ENCODE results near the gene SDHAF2. TPM values are rescaled to one million over a fixed set of nuclear protein-coding genes. Genes with fewer than 3 reads are reported as not detected.
A peak's percentile ranks its signal among the peaks of the same experiment; 100 is the strongest.
"Not testable (repeated sequence)": the region's sequence is repeated elsewhere in the genome, so short reads cannot be mapped to it uniquely, and the experiment has no call there.

The SDHAF2 gene
- total RNA-seq, 1 donor from 2014 or later, result 57.0 TPM

GRCh38 chr11:61477126-61477525 lies 47.2 kb downstream of the SDHAF2 start:
- DNase-seq, result no peak

DNA sequence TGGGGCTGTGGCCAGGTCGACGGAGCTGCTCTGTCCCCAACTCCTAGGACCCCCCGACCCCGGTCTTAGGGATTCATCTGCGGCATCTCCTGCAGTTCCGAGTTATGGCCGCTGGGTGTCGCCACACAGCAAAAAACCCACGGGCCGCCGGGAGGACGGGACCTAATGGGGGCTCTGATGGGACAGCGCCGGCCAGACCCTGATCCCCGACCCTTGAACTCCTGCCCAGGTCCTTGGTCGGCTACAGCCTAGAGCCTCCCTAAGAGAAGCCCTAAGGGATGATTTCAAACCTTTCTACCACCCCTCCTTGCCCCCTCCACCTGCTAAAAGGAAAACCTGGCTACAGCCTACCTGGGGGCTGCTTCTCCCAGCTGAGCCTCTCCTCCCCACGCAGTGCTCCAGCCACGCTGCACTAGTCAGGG lies 47.8 kb downstream of the SDHAF2 start:
- peak; percentile 60 for DNase-seq

DNA sequence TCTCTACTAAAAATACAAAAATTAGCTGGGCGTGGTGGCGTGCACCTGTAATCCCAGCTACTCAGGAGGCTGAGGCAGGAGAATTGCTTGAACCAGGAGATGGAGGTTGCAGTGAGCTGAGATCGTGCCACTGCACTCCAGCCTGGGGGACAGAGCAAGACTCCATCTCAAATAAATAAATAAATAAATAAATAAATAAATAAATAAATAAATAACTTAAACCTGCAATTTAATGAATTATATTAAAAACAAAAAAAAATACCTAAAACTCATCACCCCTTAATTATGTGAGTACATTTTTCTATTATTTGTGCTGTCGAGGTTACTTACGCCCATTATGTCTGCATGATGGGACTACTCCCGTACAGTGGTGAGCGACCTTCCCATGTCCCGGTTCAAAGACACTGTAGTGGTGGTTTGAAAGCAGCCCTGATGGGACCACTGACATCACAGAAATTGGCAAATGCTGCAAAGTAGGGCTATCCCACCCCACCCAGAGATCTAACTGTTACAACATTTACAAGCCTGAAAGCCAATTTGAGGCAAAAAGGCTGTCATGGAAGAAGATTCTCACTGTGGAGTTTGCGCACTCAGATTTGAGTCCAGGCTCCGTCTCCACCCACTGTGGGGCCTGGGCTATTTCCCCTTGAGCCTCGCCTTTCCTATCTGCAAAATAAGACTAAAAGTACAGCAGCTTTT lies 49.6 kb downstream of the SDHAF2 start:
- DNase-seq, result not testable (repeated sequence)

DNA sequence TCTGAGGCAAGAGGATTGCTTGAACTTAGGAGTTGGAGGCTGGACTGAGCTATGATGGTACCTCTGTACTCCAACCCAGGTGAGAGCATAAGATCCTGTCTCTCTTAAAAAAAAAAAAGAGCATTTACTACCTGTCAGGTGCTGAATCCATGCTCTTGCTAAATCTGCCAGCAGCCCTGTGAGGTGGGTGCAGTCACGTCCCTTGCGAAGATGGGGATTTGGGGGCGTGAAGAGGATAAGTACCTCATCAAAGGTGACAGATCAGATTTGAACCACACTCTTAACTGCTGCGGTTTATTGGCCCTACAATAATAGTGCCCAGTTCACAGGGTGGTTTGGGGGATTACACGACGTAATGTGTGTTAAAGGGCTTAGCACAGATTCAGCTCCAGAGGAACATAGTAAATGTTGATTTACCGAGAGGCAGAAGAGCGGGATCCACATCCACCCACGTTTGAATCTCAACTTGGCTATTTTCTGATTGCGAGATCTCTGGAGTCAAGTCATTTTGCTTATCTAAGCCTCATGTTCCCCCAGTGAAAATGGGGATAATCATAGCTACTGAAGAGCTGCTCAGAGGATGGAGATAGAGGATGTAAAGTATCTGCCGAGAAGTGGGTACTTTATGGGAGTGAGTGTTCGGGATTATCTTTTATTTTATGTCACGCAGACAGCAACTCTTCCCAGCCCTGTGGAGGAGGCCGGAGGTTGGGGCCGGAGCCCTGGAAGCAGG lies 50.5 kb downstream of the SDHAF2 start:
- no peak for DNase-seq

DNA sequence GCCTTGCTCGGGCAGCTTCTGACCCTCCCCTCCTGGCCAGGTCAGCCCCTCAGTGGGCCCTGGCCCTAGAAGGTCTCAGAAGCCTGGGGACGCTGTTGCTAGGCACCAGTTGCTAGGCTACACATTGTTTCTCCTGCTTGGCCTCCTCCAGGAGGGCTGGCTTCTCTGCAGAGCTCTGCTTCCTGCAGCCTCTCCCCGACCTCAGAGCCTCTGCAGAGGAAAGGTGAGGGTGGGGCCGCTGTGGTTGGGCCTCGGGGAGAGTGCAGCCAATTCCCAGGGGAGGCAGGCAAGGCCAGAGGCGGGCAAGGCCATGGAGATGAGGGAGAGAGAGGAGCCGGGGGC lies 51.0 kb downstream of the SDHAF2 start:
- peak; percentile 39 for DNase-seq

GRCh38 chr11:61481806-61482205 lies 51.9 kb downstream of the SDHAF2 start:
- DNase-seq, result no peak

GRCh38 chr11:61482513-61482912 lies 52.6 kb downstream of the SDHAF2 start:
- peak; percentile 53 for DNase-seq

GRCh38 chr11:61484541-61484940 lies 54.6 kb downstream of the SDHAF2 start:
- no peak for DNase-seq

DNA sequence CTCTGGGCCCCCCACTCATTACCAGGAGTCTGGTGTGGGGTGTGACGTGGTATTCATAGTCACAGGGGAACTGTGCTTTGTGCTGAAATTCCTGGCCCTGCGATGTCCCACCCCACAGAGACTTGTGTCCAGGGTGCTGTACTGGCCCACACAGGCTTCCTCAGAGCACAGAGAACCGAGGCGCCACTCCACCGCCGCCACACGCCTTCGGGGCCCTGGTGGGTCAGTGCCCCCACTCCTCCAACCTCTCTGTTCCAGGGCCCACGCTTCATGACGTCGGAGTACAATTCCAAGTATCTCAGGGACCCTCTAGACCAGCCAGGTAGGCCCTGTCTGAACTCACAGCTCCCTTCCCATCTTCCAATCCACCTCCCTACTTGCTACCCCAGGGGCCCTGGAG lies 55.2 kb downstream of the SDHAF2 start:
- DNase-seq, result no peak

DNA sequence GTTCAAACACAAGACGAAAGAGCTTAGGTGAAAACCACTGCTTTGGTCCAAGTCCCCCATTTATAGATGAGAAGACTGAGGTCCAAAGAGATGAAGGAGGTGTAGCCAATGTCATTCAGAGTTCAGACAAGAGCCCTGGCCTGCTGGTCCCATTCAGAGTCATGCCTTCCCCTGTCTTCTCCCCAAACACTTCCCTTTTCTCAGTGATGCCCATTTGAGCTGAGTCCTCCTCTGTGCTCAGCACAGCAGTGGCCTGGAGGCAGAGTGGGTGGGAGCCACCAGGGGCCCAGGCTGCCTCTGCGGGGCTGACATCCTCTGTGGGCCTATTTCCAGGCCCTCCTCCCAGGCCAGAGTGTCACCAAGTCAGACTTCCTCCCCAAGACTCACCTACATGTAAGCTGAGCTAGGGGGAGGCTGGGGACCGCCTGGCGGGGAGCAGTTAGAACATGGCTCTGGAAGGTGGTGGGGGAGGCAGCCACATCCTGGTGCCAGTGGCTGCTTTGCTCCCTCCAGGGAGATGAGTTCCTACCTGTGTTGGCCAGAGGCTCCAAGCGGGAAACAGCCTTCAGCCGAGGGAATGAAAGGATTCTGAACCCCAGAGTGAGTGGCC lies 56.2 kb downstream of the SDHAF2 start:
- DNase-seq, result no peak

DNA sequence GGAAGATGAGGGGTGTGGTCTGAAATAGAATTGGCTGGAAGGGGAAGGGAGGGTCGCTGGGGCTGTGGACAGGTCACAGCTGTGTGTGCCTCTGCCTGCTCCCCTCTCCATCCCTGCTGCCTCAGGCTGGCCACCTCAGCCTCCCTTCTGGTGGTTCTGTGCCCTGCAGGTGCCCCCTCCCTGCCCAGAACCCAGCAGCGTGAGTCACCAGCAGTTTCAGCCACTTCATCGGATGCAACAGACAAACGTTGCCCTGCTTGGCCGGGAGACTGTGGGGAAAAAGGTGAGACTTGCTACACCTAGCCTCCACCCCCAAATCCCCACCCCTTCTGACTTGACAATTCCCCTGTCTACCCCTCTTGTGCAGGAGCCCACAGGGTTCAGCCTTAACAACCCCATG lies 56.9 kb downstream of the SDHAF2 start:
- no peak for DNase-seq

DNA sequence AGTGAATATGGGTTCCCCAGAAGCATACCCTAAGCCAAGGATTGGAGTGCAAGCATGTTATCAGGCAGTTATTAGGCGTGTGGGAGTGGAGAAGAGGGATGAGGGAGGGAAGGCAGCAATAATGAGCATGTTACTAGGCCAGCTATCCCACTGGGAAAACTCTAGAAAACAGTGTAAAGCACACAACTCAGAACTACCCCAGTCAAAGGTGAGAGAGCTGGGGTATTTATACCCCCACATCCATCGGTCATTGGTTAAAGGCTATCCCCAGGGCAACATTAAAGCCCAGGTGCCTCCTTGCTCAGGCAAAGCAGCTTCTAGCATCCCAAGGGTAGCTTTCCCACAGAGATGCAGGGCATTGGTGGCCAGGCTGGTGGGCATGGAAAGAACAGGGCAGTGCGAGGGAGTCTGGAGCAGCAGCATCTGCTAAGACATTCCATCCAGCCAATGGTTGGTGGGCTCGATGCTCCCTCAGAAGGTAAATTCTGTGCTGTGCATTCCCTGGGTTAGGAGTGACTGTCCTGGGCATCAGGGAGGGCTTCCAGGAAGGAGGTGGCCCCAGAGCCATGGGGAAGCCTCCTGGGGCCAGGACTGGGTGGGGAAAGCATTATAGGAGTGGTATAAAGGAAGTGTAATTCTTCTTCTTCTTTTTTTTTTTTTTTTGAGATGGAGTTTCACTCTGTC lies 57.6 kb downstream of the SDHAF2 start:
- no peak for DNase-seq

- DNase-seq, result peak; percentile 10
These were observed 58.8 kb downstream of the SDHAF2 start for GRCh38 chr11:61488651-61489291.

DNA sequence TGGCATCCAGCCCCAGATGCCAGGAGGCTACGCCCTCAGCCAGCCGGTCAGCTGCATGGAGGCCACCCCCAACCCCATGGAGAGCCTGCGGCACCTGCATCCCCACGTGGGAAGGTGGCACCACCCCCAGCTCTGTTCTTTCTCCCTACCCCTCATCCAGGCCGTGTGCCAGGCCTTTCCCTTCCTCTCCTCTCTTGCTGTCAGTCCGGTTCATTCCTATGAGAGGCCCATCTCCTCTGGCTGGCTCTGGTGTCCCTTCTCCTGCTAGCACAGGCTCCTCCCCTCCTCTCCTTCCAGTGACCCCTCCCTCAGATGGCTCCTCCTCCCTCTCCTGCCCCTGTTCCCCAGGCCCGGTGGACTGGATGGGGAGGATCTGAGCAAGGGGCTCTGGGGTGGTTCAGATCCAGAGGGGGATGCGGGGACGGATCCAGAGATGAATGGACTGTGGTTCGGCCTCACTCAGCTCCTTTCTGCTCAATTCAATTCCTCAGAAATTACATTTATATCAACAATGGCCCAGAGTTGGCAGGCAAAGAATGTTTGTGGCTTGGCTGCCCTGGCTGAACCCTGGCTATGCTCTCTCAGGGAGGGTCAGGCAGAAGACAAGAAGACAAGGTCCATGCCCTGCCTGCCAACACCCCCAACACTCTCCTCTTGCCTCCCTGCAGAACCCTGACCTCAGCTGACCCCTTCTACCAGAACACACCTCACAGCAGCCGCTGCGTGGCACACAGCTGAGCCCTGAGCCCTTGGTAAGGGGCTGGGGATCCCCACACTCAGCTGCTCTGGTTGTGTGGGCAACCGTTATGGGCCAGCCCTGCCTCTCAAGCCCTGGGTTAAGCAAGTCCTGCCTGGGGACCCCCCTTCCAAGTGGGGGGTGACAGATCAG lies 60.2 kb downstream of the SDHAF2 start:
- DNase-seq, result no peak

- DNase-seq, result no peak
These were observed 61.9 kb downstream of the SDHAF2 start for GRCh38 chr11:61491736-61492395.

GRCh38 chr11:61494381-61494961 lies 64.5 kb downstream of the SDHAF2 start:
- DNase-seq, result no peak

DNA sequence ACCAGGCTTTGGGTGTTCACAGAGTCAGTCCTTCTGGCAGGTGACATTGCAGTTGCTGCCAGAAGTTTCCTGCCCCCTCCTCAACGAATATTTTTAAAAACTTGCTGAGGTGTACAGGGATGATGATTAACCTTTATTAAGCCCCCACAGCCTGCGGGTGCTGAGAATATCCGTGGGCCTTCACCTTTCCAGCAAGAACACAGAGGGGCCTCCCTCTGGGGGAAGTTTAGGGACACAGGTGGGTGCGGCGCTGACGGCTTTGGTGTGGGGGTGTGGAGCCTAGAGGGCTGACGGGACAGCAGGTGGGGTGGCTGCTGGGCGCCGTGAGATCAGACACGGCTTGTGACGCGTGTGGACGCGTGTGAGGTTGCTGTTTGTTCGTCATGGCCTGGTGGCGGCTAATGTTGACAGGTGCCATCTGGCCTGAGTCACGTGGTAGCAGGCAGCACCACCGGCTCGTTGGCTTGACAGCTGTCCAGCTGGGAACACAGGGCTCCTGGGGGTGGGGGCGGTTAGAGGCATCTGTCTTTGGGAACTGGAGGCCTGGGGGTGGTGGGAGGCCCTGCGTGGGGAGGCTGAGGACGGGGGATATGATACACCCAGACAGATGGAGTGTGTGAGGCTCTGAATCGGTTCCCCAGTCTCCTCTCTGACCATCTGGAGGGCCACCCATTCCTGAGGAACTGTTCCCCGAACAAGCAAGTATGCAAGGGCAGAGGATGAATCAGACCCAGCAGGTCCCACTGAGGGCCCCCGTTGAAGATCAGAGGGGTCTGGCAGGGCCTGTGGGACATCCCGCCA lies 66.1 kb downstream of the SDHAF2 start:
- DNase-seq, result no peak

Data from dermis blood vessel endothelial cell (primary cell).